ENCODE results near the gene SIK3.

SIK3 gene

GRCh38 chr11:117083011-117083935, 15.0 kb downstream of the SIK3 start:
- no peak for DNase-seq (ENCODE audit: low spot score)
- TF ChIP-seq, protein P1, sequence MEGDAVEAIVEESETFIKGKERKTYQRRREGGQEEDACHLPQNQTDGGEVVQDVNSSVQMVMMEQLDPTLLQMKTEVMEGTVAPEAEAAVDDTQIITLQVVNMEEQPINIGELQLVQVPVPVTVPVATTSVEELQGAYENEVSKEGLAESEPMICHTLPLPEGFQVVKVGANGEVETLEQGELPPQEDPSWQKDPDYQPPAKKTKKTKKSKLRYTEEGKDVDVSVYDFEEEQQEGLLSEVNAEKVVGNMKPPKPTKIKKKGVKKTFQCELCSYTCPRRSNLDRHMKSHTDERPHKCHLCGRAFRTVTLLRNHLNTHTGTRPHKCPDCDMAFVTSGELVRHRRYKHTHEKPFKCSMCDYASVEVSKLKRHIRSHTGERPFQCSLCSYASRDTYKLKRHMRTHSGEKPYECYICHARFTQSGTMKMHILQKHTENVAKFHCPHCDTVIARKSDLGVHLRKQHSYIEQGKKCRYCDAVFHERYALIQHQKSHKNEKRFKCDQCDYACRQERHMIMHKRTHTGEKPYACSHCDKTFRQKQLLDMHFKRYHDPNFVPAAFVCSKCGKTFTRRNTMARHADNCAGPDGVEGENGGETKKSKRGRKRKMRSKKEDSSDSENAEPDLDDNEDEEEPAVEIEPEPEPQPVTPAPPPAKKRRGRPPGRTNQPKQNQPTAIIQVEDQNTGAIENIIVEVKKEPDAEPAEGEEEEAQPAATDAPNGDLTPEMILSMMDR (IDR thresholded peaks at IDR 0.05; ENCODE audit: extremely low read depth, insufficient read depth, missing control alignments), result no peak
- in situ Hi-C loops (cut with MboI; ENCODE audit: low pct_unique_long_range_greater_than_20kb, low sequenced_read_pairs, unreplicated experiment), result no loop called here

DNA sequence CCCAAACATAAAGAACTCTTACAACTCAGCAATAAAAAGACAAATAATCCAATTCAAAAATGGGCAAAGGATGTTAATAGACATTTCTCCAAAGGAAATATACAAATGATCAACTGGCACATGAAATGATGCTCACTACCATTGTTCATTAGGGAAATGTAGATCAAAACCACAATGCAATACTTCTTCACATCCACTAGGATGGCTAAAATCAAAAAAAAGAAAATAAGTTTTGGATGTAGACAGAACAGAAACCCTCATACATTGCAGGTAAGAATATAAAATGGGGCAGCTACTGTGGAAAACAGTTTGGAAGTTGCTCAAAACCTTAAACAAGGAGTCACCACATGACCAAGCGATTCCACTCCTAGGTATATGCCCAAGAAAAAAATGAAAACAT, 16.3 kb downstream of the SIK3 start:
- in situ Hi-C loops (cut with MboI; ENCODE audit: low pct_unique_long_range_greater_than_20kb, low sequenced_read_pairs, unreplicated experiment), result no loop called here
- no peak for DNase-seq (ENCODE audit: low spot score)
- TF ChIP-seq, protein P1 (IDR thresholded peaks at IDR 0.05; ENCODE audit: extremely low read depth, insufficient read depth, missing control alignments), result no peak

DNA sequence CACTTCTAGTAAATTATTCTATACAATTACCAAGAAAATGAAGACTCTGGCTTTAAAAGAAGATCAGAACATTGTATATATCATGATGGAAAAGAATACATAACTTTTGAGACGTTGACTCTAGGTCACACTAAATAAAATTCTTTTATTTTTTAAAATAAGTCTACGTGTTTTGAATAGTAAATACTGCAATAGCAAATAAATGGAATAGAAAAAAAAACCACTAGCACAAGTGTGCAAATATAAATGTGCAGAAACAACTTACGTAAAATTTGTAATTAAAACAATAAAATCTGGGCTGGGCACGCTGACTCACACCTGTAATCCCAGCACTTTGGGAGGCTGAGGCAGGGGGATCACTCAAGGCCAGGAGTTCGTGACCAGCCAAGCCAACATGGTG, 17.9 kb downstream of the SIK3 start:
- in situ Hi-C loops (cut with MboI; ENCODE audit: low pct_unique_long_range_greater_than_20kb, low sequenced_read_pairs, unreplicated experiment), result no loop called here
- no peak for DNase-seq (ENCODE audit: low spot score)
- TF ChIP-seq, protein P1 (IDR thresholded peaks at IDR 0.05; ENCODE audit: extremely low read depth, insufficient read depth, missing control alignments), result no peak

- DNase-seq (ENCODE audit: low spot score), result no peak
- TF ChIP-seq, protein P1 (IDR thresholded peaks at IDR 0.05; ENCODE audit: extremely low read depth, insufficient read depth, missing control alignments), result no peak
- in situ Hi-C loops (cut with MboI; ENCODE audit: low pct_unique_long_range_greater_than_20kb, low sequenced_read_pairs, unreplicated experiment), result no loop called here
These were observed 21.1 kb downstream of the SIK3 start for GRCh38 chr11:117076941-117077691.

- TF ChIP-seq, protein P1 (IDR thresholded peaks at IDR 0.05; ENCODE audit: extremely low read depth, insufficient read depth, missing control alignments), result no peak
- in situ Hi-C loops (cut with MboI; ENCODE audit: low pct_unique_long_range_greater_than_20kb, low sequenced_read_pairs, unreplicated experiment), result no loop called here
- no peak for DNase-seq (ENCODE audit: low spot score)
These were observed 23.0 kb downstream of the SIK3 start for GRCh38 chr11:117075186-117075585.

GRCh38 chr11:117074119-117074518, 24.1 kb downstream of the SIK3 start:
- TF ChIP-seq, protein P1 (IDR thresholded peaks at IDR 0.05; ENCODE audit: extremely low read depth, insufficient read depth, missing control alignments), result no peak
- in situ Hi-C loops (cut with MboI; ENCODE audit: low pct_unique_long_range_greater_than_20kb, low sequenced_read_pairs, unreplicated experiment), result no loop called here
- no peak for DNase-seq (ENCODE audit: low spot score)

All from GM13977 (cell line).